DMS 273 (cell line): ENCODE data around the gene AXIN1.

Experiments
- DNase-seq: peaks from one replicate; lab custom pipeline; 2025; ENCODE audit not compliant: unreplicated experiment; lab: John Stamatoyannopoulos, UW

Gene AXIN1

GRCh38 chr16:253833-254232 lies 98.7 kb downstream of the AXIN1 start:
- no peak for DNase-seq

GRCh38 chr16:252366-253337 lies 99.9 kb downstream of the AXIN1 start:
- no peak for DNase-seq

- DNase-seq, result no peak
Measured at GRCh38 chr16:249431-249830, 103.1 kb downstream of the AXIN1 start.

- no peak for DNase-seq
Measured at GRCh38 chr16:247027-247426, 105.5 kb downstream of the AXIN1 start.

- DNase-seq, result no peak
Measured at GRCh38 chr16:245105-245504, 107.4 kb downstream of the AXIN1 start.

- no peak for DNase-seq
Measured at GRCh38 chr16:243348-243747, 109.2 kb downstream of the AXIN1 start.

GRCh38 chr16:242281-242680 lies 110.2 kb downstream of the AXIN1 start:
- no peak for DNase-seq

- DNase-seq, result no peak
Measured at GRCh38 chr16:240559-240958, 112.0 kb downstream of the AXIN1 start.

- no peak for DNase-seq
Measured at GRCh38 chr16:239948-240277, 112.6 kb downstream of the AXIN1 start.
